ENCODE data around the gene OSBPL10. TPM values are rescaled to one million over a fixed set of nuclear protein-coding genes. Genes with fewer than 3 reads are reported as not detected.

The OSBPL10 gene
- polyA plus RNA-seq, 1 donor = 12.4 TPM

- Histone ChIP-seq H3K4me3 (ENCODE audit: low read length) (no peak overlapping the region), H3K27me3 (ENCODE audit: control insufficient read depth, insufficient read depth, low read length) (no peaks in the 10 kb centered on the region), H3K27ac (ENCODE audit: low read length) (no peak overlapping the region), H3K9me3 (ENCODE audit: control insufficient read depth, low read depth, low read length) (peaks cover 49% of the 10 kb centered on the region), H3K36me3 (ENCODE audit: control insufficient read depth, insufficient read depth, low read length) (no peaks in the 10 kb centered on the region), H3K4me1 (ENCODE audit: control insufficient read depth, insufficient read depth, low read length) (no peaks in the 10 kb centered on the region)
- no peak for DNase-seq
- no CpG with 5 or more reads among the region's 1 CpG for WGBS (ENCODE audit: insufficient coverage, low lambda C conversion rate)
Measured at GRCh38 chr3:31653464-31653863, 327.6 kb downstream of the OSBPL10 start.

- no peaks in the 10 kb centered on the region for H3K4me1 ChIP-seq (ENCODE audit: control insufficient read depth, insufficient read depth, low read length)
- no peak for DNase-seq
- peaks cover 5% of the 10 kb centered on the region for H3K36me3 ChIP-seq (ENCODE audit: control insufficient read depth, insufficient read depth, low read length)
- H3K27ac ChIP-seq (ENCODE audit: low read length) = no peak overlapping the region
- peaks cover 55% of the 10 kb centered on the region for H3K9me3 ChIP-seq (ENCODE audit: control insufficient read depth, low read depth, low read length)
- no peak overlapping the region for H3K4me3 ChIP-seq (ENCODE audit: low read length)
- no peaks in the 10 kb centered on the region for H3K27me3 ChIP-seq (ENCODE audit: control insufficient read depth, insufficient read depth, low read length)
Measured at GRCh38 chr3:31652296-31652695, 328.8 kb downstream of the OSBPL10 start.

- Histone ChIP-seq H3K36me3 (ENCODE audit: control insufficient read depth, insufficient read depth, low read length) (peaks cover 8% of the 10 kb centered on the region), H3K4me1 (ENCODE audit: control insufficient read depth, insufficient read depth, low read length) (no peaks in the 10 kb centered on the region), H3K27me3 (ENCODE audit: control insufficient read depth, insufficient read depth, low read length) (no peaks in the 10 kb centered on the region), H3K27ac (ENCODE audit: low read length) (no peak overlapping the region), H3K9me3 (ENCODE audit: control insufficient read depth, low read depth, low read length) (peaks cover 40% of the 10 kb centered on the region), H3K4me3 (ENCODE audit: low read length) (no peak overlapping the region)
- no peak for DNase-seq
- no CpG with 5 or more reads among the region's 4 CpGs for WGBS (ENCODE audit: insufficient coverage, low lambda C conversion rate)
Measured at GRCh38 chr3:31648286-31648968, 332.6 kb downstream of the OSBPL10 start.

GRCh38 chr3:31645256-31645655, 335.8 kb downstream of the OSBPL10 start:
- Histone ChIP-seq H3K27ac (ENCODE audit: low read length) (no peak overlapping the region), H3K4me3 (ENCODE audit: low read length) (no peak overlapping the region)
- DNase-seq = no peak

DNA sequence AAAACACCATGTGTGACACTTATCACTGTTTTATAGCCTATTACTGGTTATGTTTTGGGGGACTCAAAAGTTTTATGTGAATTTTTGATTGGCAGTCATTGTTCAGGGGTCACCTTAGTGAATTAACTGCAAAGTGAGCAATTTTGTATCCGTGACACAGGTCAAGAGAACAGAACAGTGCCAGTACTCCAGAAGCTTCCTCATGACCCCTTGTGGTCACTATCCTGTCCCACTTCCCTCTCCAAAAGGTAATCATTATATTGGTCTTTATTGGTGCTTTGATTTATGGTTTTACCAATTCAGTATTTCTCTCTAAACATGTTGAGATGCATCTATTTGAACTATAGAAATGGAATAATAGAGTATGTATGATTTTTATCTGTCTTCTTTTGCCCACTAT, 341.2 kb downstream of the OSBPL10 start:
- Histone ChIP-seq H3K27ac (ENCODE audit: low read length) (no peak overlapping the region), H3K4me3 (ENCODE audit: low read length) (no peak overlapping the region), H3K27me3 (ENCODE audit: control insufficient read depth, insufficient read depth, low read length) (no peaks in the 10 kb centered on the region), H3K9me3 (ENCODE audit: control insufficient read depth, low read depth, low read length) (no peaks in the 10 kb centered on the region), H3K36me3 (ENCODE audit: control insufficient read depth, insufficient read depth, low read length) (peaks cover 3% of the 10 kb centered on the region), H3K4me1 (ENCODE audit: control insufficient read depth, insufficient read depth, low read length) (no peaks in the 10 kb centered on the region)
- no peak for DNase-seq
- no CpG with 5 or more reads among the region's 1 CpG for WGBS (ENCODE audit: insufficient coverage, low lambda C conversion rate)

More at GRCh38 chr3:31645256-31645655, 335.8 kb downstream of the OSBPL10 start:
- peaks cover 20% of the 10 kb centered on the region for H3K9me3 ChIP-seq (ENCODE audit: control insufficient read depth, low read depth, low read length)
- no peaks in the 10 kb centered on the region for H3K4me1 ChIP-seq (ENCODE audit: control insufficient read depth, insufficient read depth, low read length)
- 83% methylated on average over 1 of the region's 5 CpGs for WGBS (ENCODE audit: insufficient coverage, low lambda C conversion rate)
- H3K27me3 ChIP-seq (ENCODE audit: control insufficient read depth, insufficient read depth, low read length) = no peaks in the 10 kb centered on the region
- H3K36me3 ChIP-seq (ENCODE audit: control insufficient read depth, insufficient read depth, low read length) = peaks cover 8% of the 10 kb centered on the region

DNA sequence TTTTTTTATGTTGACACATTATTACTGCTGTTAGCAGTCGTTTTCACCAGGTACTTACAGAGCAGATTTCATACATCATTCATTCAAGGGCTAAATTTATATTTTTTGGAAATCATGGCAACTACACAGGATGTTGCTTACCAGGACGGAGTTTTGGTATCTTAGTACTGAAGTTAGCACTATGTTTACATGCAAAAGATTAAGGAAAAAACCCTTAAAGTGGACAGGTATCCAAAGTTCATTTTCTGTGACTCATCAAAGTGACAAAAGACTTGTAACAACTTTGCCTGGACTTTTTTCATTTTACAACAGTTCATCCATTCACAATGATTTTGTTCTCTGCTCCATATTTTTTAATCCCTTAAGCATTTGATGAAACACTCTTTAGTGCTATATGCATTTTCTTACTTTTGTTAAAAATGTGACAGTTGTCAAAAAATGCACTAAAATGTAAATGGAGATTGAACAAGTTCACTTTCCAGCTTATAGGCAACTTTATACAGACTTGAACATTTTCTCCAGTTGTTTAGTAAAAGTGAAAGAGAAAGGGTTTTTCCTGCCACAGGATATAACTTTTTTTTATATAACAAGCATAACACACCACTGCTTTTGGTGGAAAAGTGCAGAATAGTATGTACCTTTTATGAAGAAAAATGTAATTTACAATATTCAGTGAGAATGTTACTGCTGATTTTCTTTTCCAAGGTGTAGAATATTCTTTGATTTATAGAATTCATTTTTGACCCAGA, 344.2 kb downstream of the OSBPL10 start:
- peak overlapping the region; percentile 22 for H3K27ac ChIP-seq (ENCODE audit: low read length)
- 0% methylated on average over 1 of the region's 2 CpGs for WGBS (ENCODE audit: insufficient coverage, low lambda C conversion rate)
- H3K36me3 ChIP-seq (ENCODE audit: control insufficient read depth, insufficient read depth, low read length) = peaks cover 13% of the 10 kb centered on the region
- H3K9me3 ChIP-seq (ENCODE audit: control insufficient read depth, low read depth, low read length) = no peaks in the 10 kb centered on the region
- no peak overlapping the region for H3K4me3 ChIP-seq (ENCODE audit: low read length)
- H3K27me3 ChIP-seq (ENCODE audit: control insufficient read depth, insufficient read depth, low read length) = no peaks in the 10 kb centered on the region
- peak; percentile 23 to 83 for DNase-seq
- no peaks in the 10 kb centered on the region for H3K4me1 ChIP-seq (ENCODE audit: control insufficient read depth, insufficient read depth, low read length)

GRCh38 chr3:31636049-31636448, 345.0 kb downstream of the OSBPL10 start:
- DNase-seq = no peak
- Histone ChIP-seq H3K4me3 (ENCODE audit: low read length) (no peak overlapping the region), H3K9me3 (ENCODE audit: control insufficient read depth, low read depth, low read length) (no peaks in the 10 kb centered on the region), H3K4me1 (ENCODE audit: control insufficient read depth, insufficient read depth, low read length) (no peaks in the 10 kb centered on the region), H3K36me3 (ENCODE audit: control insufficient read depth, insufficient read depth, low read length) (peaks cover 20% of the 10 kb centered on the region), H3K27ac (ENCODE audit: low read length) (no peak overlapping the region), H3K27me3 (ENCODE audit: control insufficient read depth, insufficient read depth, low read length) (no peaks in the 10 kb centered on the region)
- 100% methylated on average over 1 of the region's 4 CpGs for WGBS (ENCODE audit: insufficient coverage, low lambda C conversion rate)

DNA sequence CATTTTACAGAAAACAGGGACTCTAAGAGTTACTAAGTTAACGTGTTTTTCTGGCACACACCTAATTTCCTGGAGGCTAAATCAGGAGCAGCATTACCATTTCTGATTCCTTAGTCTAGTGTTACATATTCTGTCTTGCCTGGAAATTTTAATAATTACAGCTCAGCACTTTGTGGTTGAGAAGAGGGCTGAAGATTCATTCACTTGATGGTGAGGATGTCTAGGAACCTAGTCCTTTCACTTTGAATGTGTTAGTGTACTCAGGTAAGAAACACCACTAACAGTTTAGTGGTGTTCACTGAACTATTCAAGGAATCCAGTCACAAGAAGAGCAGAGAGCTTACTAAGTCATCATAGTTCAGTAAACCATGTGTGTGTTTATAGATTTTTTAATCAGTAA, 345.5 kb downstream of the OSBPL10 start:
- Histone ChIP-seq H3K9me3 (ENCODE audit: control insufficient read depth, low read depth, low read length) (no peaks in the 10 kb centered on the region), H3K4me1 (ENCODE audit: control insufficient read depth, insufficient read depth, low read length) (no peaks in the 10 kb centered on the region), H3K27ac (ENCODE audit: low read length) (no peak overlapping the region), H3K4me3 (ENCODE audit: low read length) (no peak overlapping the region), H3K36me3 (ENCODE audit: control insufficient read depth, insufficient read depth, low read length) (peaks cover 20% of the 10 kb centered on the region), H3K27me3 (ENCODE audit: control insufficient read depth, insufficient read depth, low read length) (no peaks in the 10 kb centered on the region)
- DNase-seq = no peak
- 80% methylated on average over 1 of the region's 1 CpG for WGBS (ENCODE audit: insufficient coverage, low lambda C conversion rate)

GRCh38 chr3:31634476-31634875, 346.6 kb downstream of the OSBPL10 start:
- peaks cover 29% of the 10 kb centered on the region for H3K36me3 ChIP-seq (ENCODE audit: control insufficient read depth, insufficient read depth, low read length)
- DNase-seq = no peak
- no peak overlapping the region for H3K4me3 ChIP-seq (ENCODE audit: low read length)
- WGBS (ENCODE audit: insufficient coverage, low lambda C conversion rate) = no CpG with 5 or more reads among the region's 2 CpGs
- no peak overlapping the region for H3K27ac ChIP-seq (ENCODE audit: low read length)
- H3K9me3 ChIP-seq (ENCODE audit: control insufficient read depth, low read depth, low read length) = no peaks in the 10 kb centered on the region
- H3K27me3 ChIP-seq (ENCODE audit: control insufficient read depth, insufficient read depth, low read length) = no peaks in the 10 kb centered on the region
- H3K4me1 ChIP-seq (ENCODE audit: control insufficient read depth, insufficient read depth, low read length) = no peaks in the 10 kb centered on the region

- Histone ChIP-seq H3K27me3 (ENCODE audit: control insufficient read depth, insufficient read depth, low read length) (no peaks in the 10 kb centered on the region), H3K9me3 (ENCODE audit: control insufficient read depth, low read depth, low read length) (no peaks in the 10 kb centered on the region), H3K27ac (ENCODE audit: low read length) (no peak overlapping the region), H3K36me3 (ENCODE audit: control insufficient read depth, insufficient read depth, low read length) (peaks cover 51% of the 10 kb centered on the region), H3K4me3 (ENCODE audit: low read length) (no peak overlapping the region), H3K4me1 (ENCODE audit: control insufficient read depth, insufficient read depth, low read length) (no peaks in the 10 kb centered on the region)
- 100% methylated on average over 1 of the region's 5 CpGs for WGBS (ENCODE audit: insufficient coverage, low lambda C conversion rate)
- DNase-seq = no peak
Measured at GRCh38 chr3:31629054-31629453, 352.0 kb downstream of the OSBPL10 start.

- DNase-seq = no peak
- no CpG with 5 or more reads among the region's 2 CpGs for WGBS (ENCODE audit: insufficient coverage, low lambda C conversion rate)
- Histone ChIP-seq H3K9me3 (ENCODE audit: control insufficient read depth, low read depth, low read length) (no peaks in the 10 kb centered on the region), H3K4me1 (ENCODE audit: control insufficient read depth, insufficient read depth, low read length) (no peaks in the 10 kb centered on the region), H3K27ac (ENCODE audit: low read length) (no peak overlapping the region), H3K4me3 (ENCODE audit: low read length) (no peak overlapping the region), H3K27me3 (ENCODE audit: control insufficient read depth, insufficient read depth, low read length) (no peaks in the 10 kb centered on the region), H3K36me3 (ENCODE audit: control insufficient read depth, insufficient read depth, low read length) (peaks cover 48% of the 10 kb centered on the region)
Measured at GRCh38 chr3:31625358-31625757, 355.7 kb downstream of the OSBPL10 start.

All from large intestine (tissue), 3 donors.